K562 (cell line): Measurements from ENCODE around the gene KRT35. TPM values are rescaled to one million over a fixed set of nuclear protein-coding genes. Genes with fewer than 3 reads are reported as not detected.

Experiments used
- BACH1 ChIP-seq: fragments of 200-800 bp; sonication (Bioruptor generic); IDR thresholded peaks from 2 replicates; pipeline ENCODE4 v1.6.1; 2016; ENCODE audit warnings: missing genetic modification characterization, missing compliant biosample characterization
- MYC ChIP-seq, 2 experiments: fragments of 250-450 bp in 1 of 2; sonication (Bioruptor Pico) in 1 of 2; IDR thresholded peaks; 2 replicates each; pipeline versions ENCODE4 v1.5.1 to v1.6.1; 2012 to 2021; ENCODE audit warnings: low read depth in 2 of 2, borderline replicate concordance in 1 of 2, improper control_type of control experiment in 1 of 2, low read length in 1 of 2, mild to moderate bottlenecking in 1 of 2, moderate library complexity in 1 of 2
- TAF1 ChIP-seq: IDR thresholded peaks from 2 replicates; pipeline ENCODE4 v1.6.1; 2011; ENCODE audit warnings: mild to moderate bottlenecking, low read length, moderate library complexity; ENCODE audit not compliant: insufficient read depth, control insufficient read depth, severe bottlenecking; ENCODE audit errors: extremely low read depth
- polyA plus RNA-seq, 8 experiments: library from polyadenylated mRNA; depleted of rRNA in 4 of 8; stranded (reverse) in 5 of 8; unstranded in 3 of 8; fragments of >200 nt; fragmentation: Nextera tagmentation in 2 of 8; fragmentation: Illumina TruSeq in 1 of 8; extraction: Ambion mirVana in 2 of 8; extraction: Trizol in 1 of 8; gene quantifications; 2 replicates each; pipeline versions ENCODE4 v1.2.1 to v1.2.3, GENCODE V29; 2011 to 2014; ENCODE audit warnings: inconsistent platforms in 1 of 8, missing spikeins in 1 of 8
- total RNA-seq, 7 experiments: library from RNA; depleted of rRNA in 6 of 7; stranded (reverse); fragments of >200 nt in 6 of 7; fragmentation: Illumina TruSeq in 2 of 7; extraction: Trizol in 2 of 7; gene quantifications; 2 replicates each; pipeline versions ENCODE4 v1.2.1 to v1.2.3, GENCODE V29; 2011 to 2021; ENCODE audit warnings: low replicate concordance in 1 of 7
- TF ChIP-seq, protein P1 (sequence below), 2 experiments: fragments of 450-650 bp; IDR thresholded peaks; 2 replicates each; pipeline ENCODE4 v1.6.1; 2016; ENCODE audit warnings: mild to moderate bottlenecking in 2 of 2, borderline replicate concordance in 1 of 2, low read depth in 1 of 2, moderate library complexity in 1 of 2
- TF ChIP-seq, protein P2 (sequence below): fragments of 250-450 bp; sonication (Bioruptor Pico); IDR thresholded peaks from 2 replicates; pipeline ENCODE4 v1.8.0; 2021; ENCODE audit warnings: borderline replicate concordance, mild to moderate bottlenecking, moderate library complexity; ENCODE audit not compliant: poor library complexity, severe bottlenecking
- TF ChIP-seq, protein P3 (sequence below): fragments of 250-450 bp; sonication (Bioruptor Pico); IDR thresholded peaks from 2 replicates; pipeline ENCODE4 v1.6.1; 2021; ENCODE audit warnings: mild to moderate bottlenecking
- TF ChIP-seq, protein P4 (sequence below), 2 experiments: fragments of 450-650 bp in 1 of 2; IDR thresholded peaks; 2 replicates each; pipeline ENCODE4 v1.6.1; 2011 to 2017; ENCODE audit warnings: low read depth in 2 of 2, antibody characterized with exemption in 1 of 2, borderline replicate concordance in 1 of 2, low read length in 1 of 2, mild to moderate bottlenecking in 1 of 2, mixed read lengths in 1 of 2; ENCODE audit not compliant: control insufficient read depth in 1 of 2

KRT35 gene
- total and polyA plus RNA-seq, 9 of the 15 experiments (the other 6 are each of a cell fraction or from before 2014, with no cell fraction given) = not detected

DNA sequence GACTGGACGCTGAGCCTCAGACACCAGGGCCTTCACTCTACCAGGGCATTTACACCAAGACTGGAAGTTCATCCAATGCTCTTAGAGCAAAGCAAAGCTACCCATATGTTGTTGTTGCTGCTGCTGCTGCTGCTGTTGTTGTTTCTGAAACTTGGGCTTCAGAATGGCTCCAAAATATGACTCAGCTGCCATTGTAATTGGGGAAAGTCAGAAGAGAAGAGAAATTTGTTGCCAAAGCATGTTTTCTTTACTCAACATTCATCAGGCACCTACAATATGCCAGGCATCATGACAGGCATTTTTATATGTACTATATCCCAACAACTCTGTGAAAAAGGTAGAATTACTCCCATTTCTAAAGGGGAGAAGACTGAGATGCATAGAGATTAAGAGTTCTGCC, 25.7 kb downstream of the KRT35 start (continued):
- TF ChIP-seq, protein P1, sequence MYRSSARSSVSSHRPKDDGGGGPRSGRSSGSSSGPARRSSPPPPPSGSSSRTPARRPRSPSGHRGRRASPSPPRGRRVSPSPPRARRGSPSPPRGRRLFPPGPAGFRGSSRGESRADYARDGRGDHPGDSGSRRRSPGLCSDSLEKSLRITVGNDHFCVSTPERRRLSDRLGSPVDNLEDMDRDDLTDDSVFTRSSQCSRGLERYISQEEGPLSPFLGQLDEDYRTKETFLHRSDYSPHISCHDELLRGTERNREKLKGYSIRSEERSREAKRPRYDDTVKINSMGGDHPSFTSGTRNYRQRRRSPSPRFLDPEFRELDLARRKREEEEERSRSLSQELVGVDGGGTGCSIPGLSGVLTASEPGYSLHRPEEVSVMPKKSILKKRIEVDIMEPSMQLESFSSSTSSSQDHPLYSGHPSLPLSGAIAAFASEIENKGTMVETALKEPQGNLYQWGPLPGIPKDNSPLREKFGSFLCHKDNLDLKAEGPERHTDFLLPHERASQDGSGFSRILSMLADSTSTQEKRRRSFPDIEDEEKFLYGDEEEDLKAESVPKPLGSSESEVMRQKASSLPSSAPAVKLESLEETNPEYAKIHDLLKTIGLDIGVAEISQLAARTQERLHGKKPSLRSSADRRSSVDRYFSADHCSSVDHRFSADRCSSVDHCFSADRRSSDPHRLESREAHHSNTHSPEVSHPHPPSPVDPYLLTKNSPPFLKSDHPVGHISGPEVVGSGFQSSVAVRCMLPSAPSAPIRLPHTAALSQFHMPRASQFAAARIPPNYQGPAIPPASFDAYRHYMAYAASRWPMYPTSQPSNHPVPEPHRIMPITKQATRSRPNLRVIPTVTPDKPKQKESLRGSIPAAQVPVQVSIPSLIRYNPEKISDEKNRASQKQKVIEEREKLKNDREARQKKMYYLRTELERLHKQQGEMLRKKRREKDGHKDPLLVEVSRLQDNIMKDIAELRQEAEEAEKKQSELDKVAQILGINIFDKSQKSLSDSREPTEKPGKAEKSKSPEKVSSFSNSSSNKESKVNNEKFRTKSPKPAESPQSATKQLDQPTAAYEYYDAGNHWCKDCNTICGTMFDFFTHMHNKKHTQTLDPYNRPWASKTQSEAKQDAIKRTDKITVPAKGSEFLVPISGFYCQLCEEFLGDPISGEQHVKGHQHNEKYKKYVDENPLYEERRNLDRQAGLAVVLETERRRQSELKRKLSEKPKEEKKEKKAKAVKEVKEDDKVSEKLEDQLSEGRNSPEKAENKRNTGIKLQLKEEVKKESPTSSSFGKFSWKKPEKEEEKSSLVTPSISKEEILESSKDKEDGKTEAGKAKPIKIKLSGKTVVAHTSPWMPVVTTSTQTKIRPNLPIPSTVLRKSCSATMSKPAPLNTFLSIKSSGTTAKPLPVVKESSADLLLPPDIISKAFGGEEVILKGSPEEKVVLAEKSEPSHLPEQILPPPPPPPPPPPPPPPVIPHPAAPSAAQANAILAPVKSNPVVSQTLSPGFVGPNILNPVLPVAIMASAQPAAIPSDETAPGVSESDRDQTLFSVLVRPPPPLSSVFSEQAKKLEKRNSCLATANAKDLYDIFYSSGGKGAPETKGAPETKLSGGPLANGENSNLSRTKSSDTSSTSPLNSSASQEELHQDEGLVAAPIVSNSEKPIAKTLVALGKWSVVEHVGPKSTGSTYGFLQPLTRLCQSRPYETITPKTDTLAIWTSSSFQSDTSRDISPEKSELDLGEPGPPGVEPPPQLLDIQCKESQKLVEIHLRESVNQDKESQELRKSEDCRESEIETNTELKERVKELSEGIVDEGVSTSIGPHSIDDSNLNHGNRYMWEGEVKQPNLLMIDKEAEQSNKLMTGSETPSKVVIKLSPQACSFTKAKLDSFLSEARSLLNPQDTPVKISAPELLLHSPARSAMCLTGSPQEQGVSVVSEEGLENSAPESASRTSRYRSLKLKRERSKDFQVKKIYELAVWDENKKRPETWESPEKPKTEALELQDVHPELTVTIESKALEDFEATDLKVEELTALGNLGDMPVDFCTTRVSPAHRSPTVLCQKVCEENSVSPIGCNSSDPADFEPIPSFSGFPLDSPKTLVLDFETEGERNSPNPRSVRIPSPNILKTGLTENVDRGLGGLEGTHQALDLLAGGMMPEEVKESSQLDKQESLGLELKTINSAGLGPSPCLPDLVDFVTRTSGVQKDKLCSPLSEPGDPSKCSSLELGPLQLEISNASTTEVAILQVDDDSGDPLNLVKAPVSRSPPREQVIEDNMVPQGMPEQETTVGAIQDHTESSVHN (IDR thresholded peaks at IDR 0.05; ENCODE audit: borderline replicate concordance in 1 of 2, low read depth in 1 of 2) = no peak
- TF ChIP-seq, protein P2, sequence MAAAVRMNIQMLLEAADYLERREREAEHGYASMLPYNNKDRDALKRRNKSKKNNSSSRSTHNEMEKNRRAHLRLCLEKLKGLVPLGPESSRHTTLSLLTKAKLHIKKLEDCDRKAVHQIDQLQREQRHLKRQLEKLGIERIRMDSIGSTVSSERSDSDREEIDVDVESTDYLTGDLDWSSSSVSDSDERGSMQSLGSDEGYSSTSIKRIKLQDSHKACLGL (CRISPR knock-in tag) = no peak
- TF ChIP-seq MYC (IDR thresholded peaks at IDR 0.05; ENCODE audit: low read depth, low read length) = no peak
- TF ChIP-seq MYC (CRISPR knock-in tag; IDR thresholded peaks at IDR 0.05; ENCODE audit: borderline replicate concordance, low read depth) = no peak
- TF ChIP-seq, protein P3, sequence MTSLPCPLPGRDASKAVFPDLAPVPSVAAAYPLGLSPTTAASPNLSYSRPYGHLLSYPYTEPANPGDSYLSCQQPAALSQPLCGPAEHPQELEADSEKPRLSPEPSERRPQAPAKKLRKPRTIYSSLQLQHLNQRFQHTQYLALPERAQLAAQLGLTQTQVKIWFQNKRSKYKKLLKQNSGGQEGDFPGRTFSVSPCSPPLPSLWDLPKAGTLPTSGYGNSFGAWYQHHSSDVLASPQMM (CRISPR knock-in tag) = no peak
- TF ChIP-seq BACH1 (tag) = no peak
- no peak for TF ChIP-seq TAF1
- TF ChIP-seq, protein P4, sequence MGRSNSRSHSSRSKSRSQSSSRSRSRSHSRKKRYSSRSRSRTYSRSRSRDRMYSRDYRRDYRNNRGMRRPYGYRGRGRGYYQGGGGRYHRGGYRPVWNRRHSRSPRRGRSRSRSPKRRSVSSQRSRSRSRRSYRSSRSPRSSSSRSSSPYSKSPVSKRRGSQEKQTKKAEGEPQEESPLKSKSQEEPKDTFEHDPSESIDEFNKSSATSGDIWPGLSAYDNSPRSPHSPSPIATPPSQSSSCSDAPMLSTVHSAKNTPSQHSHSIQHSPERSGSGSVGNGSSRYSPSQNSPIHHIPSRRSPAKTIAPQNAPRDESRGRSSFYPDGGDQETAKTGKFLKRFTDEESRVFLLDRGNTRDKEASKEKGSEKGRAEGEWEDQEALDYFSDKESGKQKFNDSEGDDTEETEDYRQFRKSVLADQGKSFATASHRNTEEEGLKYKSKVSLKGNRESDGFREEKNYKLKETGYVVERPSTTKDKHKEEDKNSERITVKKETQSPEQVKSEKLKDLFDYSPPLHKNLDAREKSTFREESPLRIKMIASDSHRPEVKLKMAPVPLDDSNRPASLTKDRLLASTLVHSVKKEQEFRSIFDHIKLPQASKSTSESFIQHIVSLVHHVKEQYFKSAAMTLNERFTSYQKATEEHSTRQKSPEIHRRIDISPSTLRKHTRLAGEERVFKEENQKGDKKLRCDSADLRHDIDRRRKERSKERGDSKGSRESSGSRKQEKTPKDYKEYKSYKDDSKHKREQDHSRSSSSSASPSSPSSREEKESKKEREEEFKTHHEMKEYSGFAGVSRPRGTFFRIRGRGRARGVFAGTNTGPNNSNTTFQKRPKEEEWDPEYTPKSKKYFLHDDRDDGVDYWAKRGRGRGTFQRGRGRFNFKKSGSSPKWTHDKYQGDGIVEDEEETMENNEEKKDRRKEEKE (IDR thresholded peaks at IDR 0.05; ENCODE audit: borderline replicate concordance in 1 of 2, control insufficient read depth in 1 of 2, low read depth in 2 of 2, low read length in 1 of 2) = no peak
